Measurements from ENCODE around the gene PLD3.
A peak's percentile ranks its signal among the peaks of the same experiment; 100 is the strongest.

Gene PLD3

DNA sequence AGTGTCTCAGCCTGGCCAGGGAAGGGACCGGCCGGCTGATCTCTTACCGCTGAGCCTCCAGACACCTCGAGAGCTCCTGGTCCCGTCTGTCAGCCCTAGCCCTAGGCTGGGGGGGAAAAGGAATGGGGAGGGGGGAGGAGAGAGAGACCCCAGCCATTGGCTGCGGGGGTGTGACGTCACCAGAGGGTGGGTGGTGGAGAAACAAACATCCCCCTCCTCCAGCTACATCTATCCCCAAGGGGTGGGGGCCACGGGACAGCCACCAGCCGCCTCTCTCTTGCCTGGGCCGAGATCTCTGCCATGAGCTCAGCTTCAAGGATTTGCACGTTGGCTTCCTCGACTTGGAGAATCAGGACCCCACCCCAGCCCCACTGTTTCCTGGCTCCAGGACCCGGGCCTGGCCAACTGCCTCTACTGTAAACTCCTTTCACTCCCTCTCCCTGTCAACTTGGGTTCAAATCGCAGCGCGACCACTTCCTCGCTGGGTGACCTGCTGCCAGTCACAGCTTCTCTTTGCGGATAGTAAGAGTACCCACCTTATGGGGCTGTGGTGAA lies 64.9 kb downstream of the PLD3 start, which contains the start of gene PRX:
PRX (minus strand) TSS at position 88 of the 555 bp plus-strand sequence. CDS start 5,446 bp downstream, outside the sequence.
- H3K27me3 ChIP-seq (ENCODE audit: low read depth): no peaks in the 10 kb centered on the region
- no peaks in the 10 kb centered on the region for H3K4me1 ChIP-seq
- H3K4me3 ChIP-seq: no peak within 1 kb of the TSS
- in situ Hi-C loops (cut with MboI; ENCODE audit: low sequenced_read_pairs): no loop called here
- H3K36me3 ChIP-seq (replicated peaks): no peaks in the 10 kb centered on the region
- H3K9me3 ChIP-seq: no peaks in the 10 kb centered on the region
- peak in 1 of 2 experiments; percentile 42 for DNase-seq (ENCODE audit: low spot score in 2 of 2)

DNA sequence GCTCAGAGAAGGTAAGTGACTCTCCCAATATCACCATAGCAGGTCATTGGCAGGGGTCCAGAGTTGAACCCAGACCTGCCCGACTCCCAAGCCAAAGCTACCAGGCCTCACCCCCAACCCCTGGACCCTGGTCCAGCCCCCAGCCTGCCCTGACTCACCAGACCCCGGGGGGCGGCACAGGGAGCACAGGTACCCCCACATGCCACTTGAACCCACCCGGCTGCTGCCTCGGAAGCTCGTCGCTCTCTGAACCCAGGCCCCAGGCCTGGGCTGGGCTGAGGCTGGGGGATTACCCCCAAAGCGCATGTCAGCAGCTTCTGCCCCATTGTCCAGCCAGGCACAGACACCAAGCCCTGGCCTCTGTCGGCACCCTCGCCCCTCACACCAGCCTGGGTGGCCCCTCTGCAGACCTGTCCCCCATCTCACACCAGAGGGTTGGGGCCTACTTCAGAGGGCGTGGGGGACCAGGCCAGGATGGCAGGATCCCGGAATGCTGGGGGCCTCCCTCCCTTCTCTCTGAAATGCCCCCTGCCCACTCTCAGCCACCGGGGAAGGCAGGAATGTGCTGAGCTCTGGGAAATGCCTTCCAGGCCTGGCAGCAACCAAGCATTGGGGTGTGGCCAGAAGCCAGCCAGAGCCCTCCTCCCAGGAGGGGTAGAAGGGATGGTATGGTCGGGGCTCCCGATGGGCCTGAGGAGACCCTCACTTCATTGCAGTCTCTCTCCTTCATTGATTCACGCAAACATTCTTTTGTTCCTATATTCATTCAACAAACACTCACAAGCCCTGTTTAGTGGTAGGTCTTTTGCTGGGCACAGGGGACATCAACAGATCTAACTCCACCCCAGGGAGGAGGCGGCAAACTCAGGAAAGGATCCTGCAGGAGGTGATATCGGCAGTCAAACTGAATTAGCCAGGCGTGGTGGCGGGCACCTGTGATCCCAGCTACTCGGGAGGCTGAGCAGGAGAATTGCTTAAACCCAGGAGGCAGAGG lies 66.3 kb downstream of the PLD3 start:
- Histone ChIP-seq H3K4me3 (no peak overlapping the region), H3K9me3 (no peaks in the 10 kb centered on the region), H3K36me3 (replicated peaks) (no peaks in the 10 kb centered on the region), H3K4me1 (no peaks in the 10 kb centered on the region), H3K27me3 (ENCODE audit: low read depth) (no peaks in the 10 kb centered on the region)
- no peak for DNase-seq (ENCODE audit: low spot score in 2 of 2)
- in situ Hi-C loops (cut with MboI; ENCODE audit: low sequenced_read_pairs): no loop called here

DNA sequence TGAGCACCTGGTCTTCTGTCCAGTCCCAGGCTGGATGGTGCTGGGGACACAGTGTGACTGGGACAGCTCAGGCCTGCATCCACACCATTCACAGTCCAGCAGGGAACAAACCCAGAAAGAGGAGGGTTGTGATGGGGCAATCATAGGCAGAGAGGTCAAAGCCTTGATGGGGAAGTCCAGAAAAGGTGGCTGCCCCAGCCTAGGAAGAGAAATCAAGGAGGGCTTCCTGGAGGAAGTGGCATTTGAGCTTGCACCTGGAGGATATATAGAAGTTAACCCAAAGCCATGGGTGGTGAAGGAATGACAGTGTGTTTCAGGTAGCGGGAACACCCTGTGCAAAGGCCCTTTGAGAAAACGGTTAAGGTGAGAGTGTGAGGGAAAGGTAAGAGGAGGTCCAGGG lies 67.3 kb downstream of the PLD3 start:
- H3K4me1 ChIP-seq: no peaks in the 10 kb centered on the region
- no peak for DNase-seq (ENCODE audit: low spot score in 2 of 2)
- H3K4me3 ChIP-seq: no peak overlapping the region
- no peaks in the 10 kb centered on the region for H3K36me3 ChIP-seq (replicated peaks)
- no peaks in the 10 kb centered on the region for H3K27me3 ChIP-seq (ENCODE audit: low read depth)
- in situ Hi-C loops (cut with MboI; ENCODE audit: low sequenced_read_pairs): no loop called here
- no peaks in the 10 kb centered on the region for H3K9me3 ChIP-seq

DNA sequence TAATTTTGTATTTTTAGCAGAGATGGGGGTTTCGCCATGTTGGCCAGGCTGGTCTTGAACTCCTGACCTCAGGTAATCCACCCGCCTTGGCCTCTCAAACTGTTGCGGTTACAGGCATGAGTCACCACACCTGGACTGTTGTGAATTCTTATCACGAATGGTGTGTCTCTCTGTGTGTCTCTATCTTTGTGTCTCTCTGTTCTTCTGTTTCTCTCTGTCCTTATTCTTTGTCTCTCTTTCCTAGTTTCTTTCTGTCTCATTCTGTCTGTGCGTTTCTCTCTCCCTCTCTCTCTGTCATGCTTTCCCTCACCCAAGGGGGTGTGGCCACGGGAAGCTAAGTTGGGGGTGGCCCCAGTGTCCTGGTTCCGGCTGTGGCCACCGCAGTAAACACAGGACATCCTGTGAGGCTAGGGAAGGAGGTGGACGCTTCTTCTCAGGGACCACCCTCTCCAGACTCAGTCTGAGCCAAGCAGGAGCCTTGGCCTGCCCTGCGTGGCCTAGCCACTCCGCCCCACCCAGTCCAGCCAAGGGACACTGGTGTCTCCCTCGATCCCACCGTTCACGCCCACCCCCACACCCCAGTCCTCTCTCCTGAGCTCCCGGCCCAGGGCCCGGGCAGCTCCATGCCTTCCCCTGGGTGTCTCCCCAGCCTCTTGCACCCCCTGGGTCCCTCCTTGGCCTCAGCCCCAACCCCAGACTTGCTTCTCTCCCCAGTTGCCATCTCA lies 68.6 kb downstream of the PLD3 start:
- H3K27me3 ChIP-seq (ENCODE audit: low read depth): no peaks in the 10 kb centered on the region
- peaks cover 4% of the 10 kb centered on the region for H3K4me1 ChIP-seq
- no peak for DNase-seq (ENCODE audit: low spot score in 2 of 2)
- in situ Hi-C loops (cut with MboI; ENCODE audit: low sequenced_read_pairs): no loop called here
- H3K36me3 ChIP-seq (replicated peaks): no peaks in the 10 kb centered on the region
- H3K4me3 ChIP-seq: no peak overlapping the region
- H3K9me3 ChIP-seq: no peaks in the 10 kb centered on the region

DNA sequence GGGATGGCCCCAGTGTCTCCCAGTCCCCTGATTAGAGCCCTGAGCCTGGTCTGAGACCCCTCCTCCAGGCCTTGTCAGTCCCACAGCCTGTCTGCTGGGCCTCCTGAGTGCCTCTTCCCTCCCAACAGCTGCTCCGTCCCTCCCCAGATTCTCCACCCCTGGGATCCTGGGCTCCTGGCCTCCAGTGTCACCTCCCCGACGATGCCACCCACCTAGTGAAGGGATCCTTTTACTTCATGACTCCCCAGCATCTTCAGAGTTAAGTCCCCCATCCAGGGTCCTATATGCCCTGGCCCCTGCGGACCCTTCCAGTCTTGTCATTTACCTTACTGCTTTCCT lies 69.1 kb downstream of the PLD3 start:
- H3K9me3 ChIP-seq: no peaks in the 10 kb centered on the region
- in situ Hi-C loops (cut with MboI; ENCODE audit: low sequenced_read_pairs): no loop called here
- H3K27me3 ChIP-seq (ENCODE audit: low read depth): no peaks in the 10 kb centered on the region
- H3K36me3 ChIP-seq (replicated peaks): no peaks in the 10 kb centered on the region
- no peak for DNase-seq (ENCODE audit: low spot score in 2 of 2)
- no peak overlapping the region for H3K4me3 ChIP-seq
- peaks cover 4% of the 10 kb centered on the region for H3K4me1 ChIP-seq

DNA sequence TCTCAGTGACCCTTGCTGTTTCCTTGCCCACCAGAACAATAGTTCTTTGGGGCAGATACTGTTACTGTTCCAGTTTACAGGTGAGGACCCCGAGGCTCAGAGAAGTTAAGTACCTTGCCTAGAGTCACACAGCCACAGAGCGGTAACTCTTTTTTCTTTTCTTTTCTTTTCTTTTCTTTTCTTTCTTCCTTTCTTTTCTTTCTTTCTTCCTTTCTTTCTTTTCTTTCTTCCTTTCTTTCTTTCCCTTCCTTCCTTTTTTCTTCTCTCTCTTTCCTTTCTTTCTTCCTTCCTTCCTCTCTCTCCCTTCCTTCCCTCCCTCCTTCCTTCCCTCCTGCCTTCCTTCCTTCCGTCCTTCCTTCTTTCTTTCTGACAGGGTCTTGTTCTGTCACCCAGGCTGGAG lies 69.5 kb downstream of the PLD3 start:
- peaks cover 4% of the 10 kb centered on the region for H3K4me1 ChIP-seq
- in situ Hi-C loops (cut with MboI; ENCODE audit: low sequenced_read_pairs): no loop called here

DNA sequence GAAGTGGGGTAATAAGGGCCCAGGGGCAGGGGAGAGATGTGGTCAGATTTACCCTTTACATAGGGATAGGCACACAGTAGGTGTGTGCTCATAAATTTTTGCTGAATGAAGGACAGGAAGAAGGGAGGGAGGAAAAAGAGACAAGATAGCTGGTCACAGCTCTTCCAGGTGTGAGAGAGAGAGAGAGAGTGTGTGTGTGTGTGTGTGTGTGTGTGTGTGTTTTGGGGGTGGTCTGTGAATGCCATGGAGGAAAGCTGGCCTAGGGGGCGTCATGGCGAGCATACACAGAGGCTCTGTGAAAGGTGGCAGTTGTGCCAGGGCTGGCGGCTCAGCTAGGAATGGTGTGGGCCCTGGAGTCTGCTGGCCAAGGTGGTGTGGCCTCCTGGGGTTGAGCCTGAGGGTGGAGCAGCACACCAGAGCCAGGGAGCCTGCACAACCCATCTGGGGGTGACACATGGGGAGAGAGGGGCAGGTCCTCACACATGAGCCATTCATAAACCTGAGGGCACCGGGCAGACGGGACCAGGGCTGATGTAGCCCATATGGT lies 70.6 kb downstream of the PLD3 start:
- Histone ChIP-seq H3K4me3 (no peak overlapping the region), H3K36me3 (replicated peaks) (no peaks in the 10 kb centered on the region; the same call in 1 of the 2 replicates), H3K4me1 (peaks cover 4% of the 10 kb centered on the region), H3K9me3 (no peaks in the 10 kb centered on the region), H3K27me3 (ENCODE audit: low read depth) (no peaks in the 10 kb centered on the region)
- in situ Hi-C loops (cut with MboI; ENCODE audit: low sequenced_read_pairs): no loop called here
- no peak for DNase-seq (ENCODE audit: low spot score in 2 of 2)

More for the DNA sequence above, 69.5 kb downstream of the PLD3 start:
- Histone ChIP-seq H3K27me3 (ENCODE audit: low read depth) (no peaks in the 10 kb centered on the region), H3K4me3 (no peak overlapping the region), H3K36me3 (replicated peaks) (no peaks in the 10 kb centered on the region; the same call in 1 of the 2 replicates), H3K9me3 (no peaks in the 10 kb centered on the region)
- DNase-seq (ENCODE audit: low spot score in 2 of 2): no peak

DNA sequence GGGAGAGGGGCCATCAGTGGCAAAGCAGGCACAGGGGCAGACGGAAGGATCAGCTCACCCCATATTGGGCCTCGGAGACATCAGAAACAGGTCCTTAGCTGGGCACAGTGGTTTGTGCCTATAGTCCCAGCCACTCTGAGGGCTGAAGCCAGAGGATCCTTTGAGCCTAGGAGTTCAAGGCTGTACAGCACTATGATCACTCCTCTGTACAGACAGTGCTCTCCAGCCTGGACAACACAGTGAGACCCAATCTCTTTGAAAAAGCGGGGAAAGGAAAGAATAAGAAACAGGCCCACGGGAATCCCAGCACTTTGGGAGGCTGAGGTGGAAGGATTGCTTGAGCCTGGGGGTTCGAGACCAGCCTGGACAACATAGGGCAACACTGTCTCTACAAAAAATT lies 71.3 kb downstream of the PLD3 start:
- in situ Hi-C loops (cut with MboI; ENCODE audit: low sequenced_read_pairs): no loop called here
- no peaks in the 10 kb centered on the region; the same call in 1 of the 2 replicates for H3K36me3 ChIP-seq (replicated peaks)
- DNase-seq (ENCODE audit: low spot score in 2 of 2): no peak
- no peaks in the 10 kb centered on the region for H3K27me3 ChIP-seq (ENCODE audit: low read depth)
- no peaks in the 10 kb centered on the region for H3K9me3 ChIP-seq
- no peak overlapping the region for H3K4me3 ChIP-seq
- peaks cover 9% of the 10 kb centered on the region for H3K4me1 ChIP-seq

DNA sequence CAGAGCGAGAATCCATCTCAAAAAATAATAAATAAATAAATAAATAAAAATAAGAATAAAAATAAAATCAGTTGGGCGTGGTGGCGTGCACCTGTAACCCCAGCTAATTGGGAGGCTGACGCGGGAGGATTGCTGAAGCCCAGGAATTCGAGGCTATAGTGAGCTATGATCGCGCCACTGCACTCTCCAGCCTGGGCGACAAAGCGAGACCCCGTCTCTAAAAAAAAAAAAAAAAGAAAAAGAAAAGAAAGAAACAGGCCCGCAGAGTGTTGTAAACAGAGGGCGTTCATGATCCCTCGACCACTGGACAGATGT lies 71.9 kb downstream of the PLD3 start:
- peak overlapping the region; percentile 43 for H3K4me3 ChIP-seq
- H3K4me1 ChIP-seq: peaks cover 9% of the 10 kb centered on the region
- H3K27me3 ChIP-seq (ENCODE audit: low read depth): no peaks in the 10 kb centered on the region
- no peaks in the 10 kb centered on the region; the same call in 1 of the 2 replicates for H3K36me3 ChIP-seq (replicated peaks)
- no peaks in the 10 kb centered on the region for H3K9me3 ChIP-seq
- no peak for DNase-seq (ENCODE audit: low spot score in 2 of 2)
- in situ Hi-C loops (cut with MboI; ENCODE audit: low sequenced_read_pairs): no loop called here

DNA sequence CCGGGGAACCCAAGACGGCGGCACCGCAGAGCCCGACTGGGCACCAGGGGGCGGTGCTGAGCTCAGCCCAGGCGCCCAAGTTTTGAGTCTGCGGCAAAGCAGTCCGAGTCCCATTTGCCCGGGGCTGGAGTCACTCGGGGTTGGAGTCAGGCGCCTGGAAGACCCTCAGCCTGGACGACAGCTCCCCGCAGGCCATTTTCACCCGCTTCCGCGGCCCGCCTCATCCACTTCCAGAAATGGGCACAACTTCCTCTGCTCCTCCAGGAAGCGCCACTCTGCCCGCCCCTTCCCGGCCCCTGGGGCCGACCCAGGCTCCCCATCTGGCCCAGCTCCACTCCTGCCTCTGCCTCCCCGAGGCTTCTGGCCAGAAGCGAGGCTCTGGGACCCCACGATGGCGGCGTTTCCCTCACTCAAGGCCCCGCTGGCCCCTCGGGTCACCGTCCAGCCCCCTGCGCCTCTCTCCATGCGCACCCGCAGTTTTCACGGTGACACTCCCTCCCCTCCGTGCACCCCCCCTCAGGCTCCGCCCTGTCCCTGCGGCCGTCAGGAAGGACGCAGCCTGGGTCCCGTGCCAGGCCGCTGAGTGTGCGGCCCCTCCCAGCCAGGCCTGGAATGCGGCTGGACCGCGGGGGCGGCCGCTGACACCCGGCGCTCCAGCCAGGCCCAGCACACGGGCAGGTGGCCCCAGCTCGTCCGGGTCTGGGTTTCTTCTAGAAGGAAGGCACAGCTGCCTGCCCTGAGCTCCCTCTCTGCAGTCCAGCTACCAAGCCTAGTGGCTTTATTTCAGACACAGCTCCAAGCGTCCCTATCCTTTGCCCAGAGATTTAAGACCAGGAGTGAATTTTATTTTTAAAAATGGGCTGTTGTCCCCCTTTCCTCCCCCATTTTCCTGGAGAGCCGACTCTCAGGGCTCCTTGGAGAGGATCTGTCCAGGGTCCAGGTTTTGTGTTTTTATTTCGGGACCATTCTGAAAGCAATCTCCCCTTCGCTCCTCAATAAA lies 72.6 kb downstream of the PLD3 start:
- DNase-seq (ENCODE audit: low spot score in 2 of 2): peak; percentile 72 to 90
- in situ Hi-C loops (cut with MboI; ENCODE audit: low sequenced_read_pairs): no loop called here
- peak overlapping the region; percentile 43 for H3K4me3 ChIP-seq

DNA sequence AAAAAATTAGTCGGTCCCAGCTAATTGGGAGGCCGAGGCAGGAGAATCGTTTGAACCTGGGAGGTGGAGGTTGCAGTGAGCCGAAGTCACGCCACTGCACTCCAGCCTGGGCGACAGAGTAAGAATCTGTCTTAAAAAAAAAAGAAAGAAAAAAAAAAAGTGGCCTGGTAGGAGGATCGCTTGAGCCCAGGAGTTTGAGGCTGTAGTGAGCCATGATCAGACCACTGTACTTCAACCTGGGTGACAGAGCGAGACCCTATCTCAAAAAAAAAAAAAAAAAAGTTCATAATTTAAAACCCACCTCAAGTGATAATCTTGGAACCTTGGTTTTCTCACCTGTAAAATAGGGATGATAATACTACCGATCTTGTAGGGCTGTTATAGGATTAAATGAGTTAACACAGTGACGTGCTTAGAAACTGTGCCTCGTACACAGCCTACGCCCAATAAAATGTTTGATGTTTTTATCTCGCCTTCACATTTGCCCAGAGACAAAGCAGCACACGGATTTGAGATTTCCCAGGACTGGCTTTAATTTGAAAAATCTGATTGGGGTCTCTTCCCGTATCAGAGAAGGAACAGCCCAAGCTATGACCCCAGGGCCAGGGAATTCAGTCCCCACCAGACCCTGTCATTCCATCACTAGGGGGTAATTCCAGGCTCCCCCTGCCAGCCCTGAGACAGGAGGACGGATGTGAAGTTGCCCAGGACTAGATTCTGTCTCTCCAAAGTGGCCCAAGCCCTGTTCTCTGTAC lies 73.7 kb downstream of the PLD3 start:
- no peak for DNase-seq (ENCODE audit: low spot score in 2 of 2)
- no peaks in the 10 kb centered on the region for H3K27me3 ChIP-seq (ENCODE audit: low read depth)
- in situ Hi-C loops (cut with MboI; ENCODE audit: low sequenced_read_pairs): no loop called here
- H3K9me3 ChIP-seq: no peaks in the 10 kb centered on the region
- peaks cover 9% of the 10 kb centered on the region for H3K4me1 ChIP-seq
- H3K36me3 ChIP-seq (replicated peaks): no peaks in the 10 kb centered on the region; the same call in 1 of the 2 replicates
- H3K4me3 ChIP-seq: no peak overlapping the region

More for the DNA sequence above, 72.6 kb downstream of the PLD3 start:
- Histone ChIP-seq H3K27me3 (ENCODE audit: low read depth) (no peaks in the 10 kb centered on the region), H3K36me3 (replicated peaks) (no peaks in the 10 kb centered on the region; the same call in 1 of the 2 replicates), H3K9me3 (no peaks in the 10 kb centered on the region), H3K4me1 (peaks cover 9% of the 10 kb centered on the region)
